Nephron progenitor cell (in vitro differentiated cells): Measurements from ENCODE around the gene BTG3.

ENCODE experiments used
- DNase-seq: peaks from one replicate; pipeline ENCODE4 v3.0.0; 2021
- H3K27ac Mint-ChIP-seq: 2 replicates; pipeline ENCODE4 v1.8.0; 2021; ENCODE audit warnings: mild to moderate bottlenecking, moderate library complexity, mixed read lengths
- H3K27me3 Mint-ChIP-seq: 2 replicates; pipeline ENCODE4 v1.8.0; 2021; ENCODE audit warnings: mild to moderate bottlenecking, low read depth, mixed read lengths; ENCODE audit not compliant: poor library complexity
- H3K36me3 Mint-ChIP-seq: 2 replicates; pipeline ENCODE4 v1.8.0; 2021; ENCODE audit warnings: low read depth, mixed read lengths
- H3K4me1 Mint-ChIP-seq: 2 replicates; pipeline ENCODE4 v1.8.0; 2021; ENCODE audit warnings: mixed read lengths
- H3K4me3 Mint-ChIP-seq: 2 replicates; pipeline ENCODE4 v1.8.0; 2021; ENCODE audit warnings: mild to moderate bottlenecking, moderate library complexity, mixed read lengths
- H3K9me3 Mint-ChIP-seq: 2 replicates; pipeline ENCODE4 v1.8.0; 2021; ENCODE audit warnings: mild to moderate bottlenecking, moderate library complexity, mixed read lengths
- CTCF ChIP-seq: fragments of 200-600 bp; sonication (generic); IDR thresholded peaks from 2 replicates; pipeline ENCODE4 v1.5.0; 2021; ENCODE audit warnings: antibody characterized with exemption

Gene BTG3

GRCh38 chr21:17583898-17584297 is 28.8 kb downstream of the BTG3 start:
- H3K9me3 Mint-ChIP-seq = peaks cover 3% of the 10 kb centered on the region
- no peak for TF ChIP-seq CTCF
- H3K4me3 Mint-ChIP-seq = no peak overlapping the region
- no peak for DNase-seq
- H3K27me3 Mint-ChIP-seq = no peaks in the 10 kb centered on the region
- H3K27ac Mint-ChIP-seq = no peak overlapping the region
- H3K4me1 Mint-ChIP-seq = peaks cover 4% of the 10 kb centered on the region
- H3K36me3 Mint-ChIP-seq = peaks cover 11% of the 10 kb centered on the region

- no peak overlapping the region for H3K27ac Mint-ChIP-seq
- no peaks in the 10 kb centered on the region for H3K27me3 Mint-ChIP-seq
- no peak overlapping the region for H3K4me3 Mint-ChIP-seq
- DNase-seq = no peak
- no peaks in the 10 kb centered on the region for H3K9me3 Mint-ChIP-seq
- TF ChIP-seq CTCF = no peak
- H3K36me3 Mint-ChIP-seq = peaks cover 14% of the 10 kb centered on the region
- H3K4me1 Mint-ChIP-seq = peaks cover 4% of the 10 kb centered on the region
Measured at GRCh38 chr21:17580319-17580718, 32.4 kb downstream of the BTG3 start.

GRCh38 chr21:17578876-17579275 is 33.8 kb downstream of the BTG3 start:
- TF ChIP-seq CTCF = no peak
- Mint-ChIP-seq H3K4me1 (peaks cover 4% of the 10 kb centered on the region), H3K27ac (peak overlapping the region; percentile 5), H3K27me3 (no peaks in the 10 kb centered on the region), H3K4me3 (no peak overlapping the region), H3K9me3 (no peaks in the 10 kb centered on the region), H3K36me3 (peaks cover 14% of the 10 kb centered on the region)
- no peak for DNase-seq

GRCh38 chr21:17578162-17578561 is 34.5 kb downstream of the BTG3 start:
- H3K36me3 Mint-ChIP-seq = peaks cover 15% of the 10 kb centered on the region
- no peak overlapping the region for H3K4me3 Mint-ChIP-seq

GRCh38 chr21:17577701-17578100 is 35.0 kb downstream of the BTG3 start:
- Mint-ChIP-seq H3K4me1 (peaks cover 4% of the 10 kb centered on the region), H3K4me3 (no peak overlapping the region), H3K36me3 (peaks cover 19% of the 10 kb centered on the region), H3K27me3 (no peaks in the 10 kb centered on the region), H3K9me3 (no peaks in the 10 kb centered on the region), H3K27ac (no peak overlapping the region)
- no peak for TF ChIP-seq CTCF
- no peak for DNase-seq

More at GRCh38 chr21:17578162-17578561, 34.5 kb downstream of the BTG3 start:
- Mint-ChIP-seq H3K4me1 (peaks cover 4% of the 10 kb centered on the region), H3K9me3 (no peaks in the 10 kb centered on the region), H3K27ac (no peak overlapping the region), H3K27me3 (no peaks in the 10 kb centered on the region)
- DNase-seq = no peak
- TF ChIP-seq CTCF = no peak

- H3K9me3 Mint-ChIP-seq = no peaks in the 10 kb centered on the region
- H3K27me3 Mint-ChIP-seq = no peaks in the 10 kb centered on the region
- no peak for TF ChIP-seq CTCF
Measured at GRCh38 chr21:17576080-17576835, 36.4 kb downstream of the BTG3 start.

More at GRCh38 chr21:17576080-17576835, 36.4 kb downstream of the BTG3 start:
- Mint-ChIP-seq H3K27ac (no peak overlapping the region), H3K36me3 (peaks cover 15% of the 10 kb centered on the region), H3K4me1 (no peaks in the 10 kb centered on the region), H3K4me3 (no peak overlapping the region)
- no peak for DNase-seq
